Activated CD4-positive, alpha-beta T cell treated with anti-CD3 and anti-CD28 coated beads, Interleukin-2, amount 50 U/mL, for 1 hour (primary cell): ENCODE measurements around the gene OSCP1.
"Not testable (repeated sequence)": the region's sequence is repeated elsewhere in the genome, so short reads cannot be mapped to it uniquely, and the experiment has no call there.

Source experiments
- DNase-seq: peaks from one replicate; pipeline ENCODE4 v3.0.0-alpha.2; 2020

Gene OSCP1, protein sequence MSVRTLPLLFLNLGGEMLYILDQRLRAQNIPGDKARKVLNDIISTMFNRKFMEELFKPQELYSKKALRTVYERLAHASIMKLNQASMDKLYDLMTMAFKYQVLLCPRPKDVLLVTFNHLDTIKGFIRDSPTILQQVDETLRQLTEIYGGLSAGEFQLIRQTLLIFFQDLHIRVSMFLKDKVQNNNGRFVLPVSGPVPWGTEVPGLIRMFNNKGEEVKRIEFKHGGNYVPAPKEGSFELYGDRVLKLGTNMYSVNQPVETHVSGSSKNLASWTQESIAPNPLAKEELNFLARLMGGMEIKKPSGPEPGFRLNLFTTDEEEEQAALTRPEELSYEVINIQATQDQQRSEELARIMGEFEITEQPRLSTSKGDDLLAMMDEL

GRCh38 chr1:36450270-36450918, at the start of gene OSCP1:
Gene OSCP1 (minus strand): TSS chr1:36450451. CDS start chr1:36450369, 82 bp downstream.
- peak; percentile 82 for DNase-seq

- no peak for DNase-seq
Observed at GRCh38 chr1:36497207-36497606, 47.0 kb upstream of the OSCP1 start.

- DNase-seq: no peak
Observed at GRCh38 chr1:36494971-36495370, 44.7 kb upstream of the OSCP1 start.

GRCh38 chr1:36493524-36493923, 43.3 kb upstream of the OSCP1 start:
- DNase-seq: no peak

DNA sequence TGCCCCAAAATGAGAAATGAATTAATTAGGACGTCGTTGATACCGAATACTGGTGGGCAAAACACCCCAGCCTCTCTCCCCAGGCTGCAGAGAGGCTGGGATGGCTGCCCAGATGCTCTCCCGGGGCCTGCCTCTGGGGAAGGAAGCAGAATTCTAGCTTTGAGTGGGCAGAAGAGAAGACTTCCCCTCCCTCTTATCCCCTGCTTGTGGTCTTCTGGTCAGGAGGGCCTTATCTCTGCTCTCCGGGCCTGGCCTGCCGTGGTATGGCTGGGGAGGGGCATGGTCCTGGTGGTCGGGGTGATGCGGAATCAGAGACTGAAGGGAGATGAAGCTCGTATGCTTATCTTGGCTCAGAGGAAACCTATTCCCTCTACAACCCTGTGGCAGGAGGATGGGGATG, 42.2 kb upstream of the OSCP1 start:
- no peak for DNase-seq

DNA sequence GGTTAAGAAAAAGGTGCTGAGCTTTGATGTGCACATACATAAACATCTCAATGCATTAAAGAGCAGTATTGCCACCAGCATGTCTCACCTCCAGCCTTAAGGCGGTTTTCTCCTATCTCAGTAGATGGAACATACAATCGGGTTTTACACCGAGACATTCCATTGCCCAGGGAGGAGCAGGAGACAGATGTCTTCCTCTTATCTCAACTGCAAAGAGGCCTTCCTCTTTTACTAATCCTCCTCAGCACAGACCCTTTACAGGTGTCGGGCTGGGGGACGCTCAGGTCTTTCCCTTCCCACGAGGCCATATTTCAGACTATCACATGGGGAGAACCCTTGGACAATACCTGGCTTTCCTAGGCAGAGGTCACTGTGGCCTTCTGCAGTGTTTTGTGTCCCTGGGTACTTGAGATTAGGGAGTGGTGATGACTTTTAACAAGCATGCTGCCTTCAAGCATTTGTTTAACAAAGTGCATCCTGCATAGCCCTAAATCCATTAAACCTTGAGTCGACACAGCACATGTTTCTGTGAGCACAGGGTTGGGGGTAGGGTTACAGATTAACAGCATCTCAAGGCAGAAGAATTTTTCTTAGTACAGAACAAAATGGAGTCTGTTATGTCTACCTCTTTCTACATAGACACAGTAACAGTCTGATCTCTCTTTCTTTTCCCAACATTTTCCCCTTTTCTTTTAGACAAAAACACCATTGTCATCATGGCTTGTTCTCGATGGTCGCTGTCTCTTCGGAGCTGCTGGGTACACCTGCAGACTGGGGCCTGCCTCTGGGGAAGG, 39.2 kb upstream of the OSCP1 start:
- not testable (repeated sequence) for DNase-seq

DNA sequence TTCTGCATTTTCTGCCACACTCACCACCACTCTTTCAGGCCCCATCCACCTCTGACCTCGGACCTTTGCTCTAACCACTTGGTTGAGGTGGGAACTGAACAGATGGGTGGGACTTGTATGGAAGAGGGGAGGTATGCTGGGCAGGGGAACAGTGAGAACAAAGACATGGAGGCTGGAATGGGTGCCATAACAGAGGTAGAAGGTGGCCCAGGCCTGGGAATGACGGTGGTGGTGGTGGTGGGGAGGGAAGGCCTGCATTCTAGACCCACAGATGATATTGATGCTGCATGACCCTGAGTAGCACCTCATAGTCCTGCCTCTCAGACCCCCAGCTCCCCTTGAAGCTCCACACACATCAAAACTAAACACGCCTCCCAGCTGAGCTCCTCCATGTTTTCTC, 37.7 kb upstream of the OSCP1 start:
- DNase-seq: no peak

- not testable (repeated sequence) for DNase-seq
Observed at GRCh38 chr1:36487336-36487725, 37.1 kb upstream of the OSCP1 start.

GRCh38 chr1:36486439-36487335, 36.4 kb upstream of the OSCP1 start:
- DNase-seq: no peak

GRCh38 chr1:36486093-36486438, 35.8 kb upstream of the OSCP1 start:
- no peak for DNase-seq

GRCh38 chr1:36484099-36484498, 33.8 kb upstream of the OSCP1 start:
- no peak for DNase-seq

- no peak for DNase-seq
Observed at GRCh38 chr1:36482724-36483388, 32.6 kb upstream of the OSCP1 start, which contains the start of gene CSF3R. Gene CSF3R (minus strand): TSS chr1:36482913. CDS start chr1:36479496, 3,417 bp downstream.

GRCh38 chr1:36481771-36482723, 31.8 kb upstream of the OSCP1 start:
- DNase-seq: no peak

- DNase-seq: no peak
Observed at GRCh38 chr1:36481091-36481490, 30.8 kb upstream of the OSCP1 start.

GRCh38 chr1:36480161-36480560, 29.9 kb upstream of the OSCP1 start:
- no peak for DNase-seq

GRCh38 chr1:36479505-36480051, 29.3 kb upstream of the OSCP1 start:
- no peak for DNase-seq

GRCh38 chr1:36477615-36478014, 27.4 kb upstream of the OSCP1 start:
- not testable (repeated sequence) for DNase-seq

- no peak for DNase-seq
Observed at GRCh38 chr1:36476945-36477344, 26.7 kb upstream of the OSCP1 start.

GRCh38 chr1:36475910-36476604, 25.8 kb upstream of the OSCP1 start:
- DNase-seq: no peak

DNA sequence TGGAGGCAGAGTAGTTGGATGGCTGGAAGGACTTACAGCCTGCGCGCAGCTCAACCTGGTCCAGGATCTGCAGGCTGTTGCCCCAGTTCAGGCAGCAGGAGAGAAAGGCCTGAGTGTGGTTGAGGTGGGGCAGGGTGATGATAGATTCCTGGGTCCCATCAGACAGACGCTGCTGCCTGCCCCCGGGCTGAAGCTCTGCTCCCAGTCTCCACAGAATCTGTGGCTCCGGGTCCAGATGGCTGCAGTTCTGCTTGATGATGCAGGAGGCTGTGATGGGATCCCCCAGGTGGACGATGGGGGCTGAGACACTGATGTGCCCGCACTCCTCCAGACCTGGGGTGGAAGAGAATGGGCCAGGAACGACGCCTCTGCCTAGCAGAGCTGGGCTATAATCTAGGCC, 25.1 kb upstream of the OSCP1 start:
- no peak for DNase-seq
